PC-3 (cell line): ENCODE results near the gene CARNS1.

Experiments used
- CTCF ChIP-seq: fragments of 300-600 bp; sonication (generic); conservative IDR thresholded peaks from 2 replicates; pipeline ENCODE4 v1.5.1; 2017; ENCODE audit warnings: antibody characterized with exemption, low read depth, mild to moderate bottlenecking, low read length
- EZH2 ChIP-seq: fragments of 300-600 bp; sonication (generic); IDR thresholded peaks from one replicate; pipeline ENCODE4 v1.6.1; 2017; ENCODE audit warnings: antibody characterized with exemption, mild to moderate bottlenecking, low read length; ENCODE audit not compliant: unreplicated experiment
- EZH2phosphoT487 ChIP-seq: fragments of 300-600 bp; sonication (generic); IDR thresholded peaks from 2 replicates; pipeline ENCODE4 v1.6.1; 2018; ENCODE audit warnings: mild to moderate bottlenecking, antibody characterized with exemption, low read length, borderline replicate concordance

GRCh38 chr11:67428052-67429001 is 12.8 kb downstream of the CARNS1 start, which contains the start of gene RPS6KB2:
- TF ChIP-seq CTCF (no peak), EZH2phosphoT487 (no peak), EZH2 (no peak)
